Activated gamma-delta T cell (primary cell): ENCODE measurements around the gene HAPLN1.
"Not testable (repeated sequence)": the region's sequence is repeated elsewhere in the genome, so short reads cannot be mapped to it uniquely, and the experiment has no call there.

Experiments used
- DNase-seq: peaks from one replicate; lab custom pipeline; 2025; lab: John Stamatoyannopoulos, UW
- total RNA-seq, 2 donors: gene quantifications; one replicate each; lab custom pipeline; 2026; lab: John Stamatoyannopoulos, UW

Gene HAPLN1
- 0 reads per million in 2 donors for total RNA-seq

DNA sequence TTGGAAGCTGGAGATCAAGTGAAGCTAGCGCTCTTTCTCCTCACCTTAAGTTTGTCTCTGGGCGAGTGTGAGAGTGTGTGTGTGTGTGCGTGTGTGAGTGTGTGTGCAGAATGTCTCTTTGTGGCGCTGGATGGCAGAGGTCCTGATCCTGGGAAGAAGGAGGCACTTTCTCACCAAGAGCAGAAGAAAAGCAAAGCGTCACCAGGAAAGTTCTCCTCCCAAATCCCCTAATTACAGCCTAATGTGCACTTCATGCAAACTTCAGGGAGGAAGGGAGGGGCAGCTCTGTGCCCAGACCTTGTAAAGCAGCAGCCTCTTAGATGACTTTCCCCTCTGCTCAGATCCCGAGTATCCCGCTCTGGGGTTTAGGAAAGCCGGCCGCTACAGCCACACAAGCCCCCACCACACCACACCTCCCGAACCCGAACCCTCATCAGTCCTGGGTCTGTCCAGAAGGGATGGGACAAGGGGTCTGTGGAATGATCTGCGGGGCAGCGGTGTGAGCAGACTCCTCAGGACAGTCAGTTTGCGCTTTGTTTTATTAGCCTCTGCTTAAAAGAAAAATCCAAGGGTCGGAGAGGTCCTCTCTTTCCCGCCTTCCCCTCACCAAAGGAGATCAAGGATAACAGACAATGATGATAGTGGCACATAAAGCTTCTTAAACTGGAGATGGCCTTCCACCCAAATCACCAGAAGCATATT lies at the start of gene HAPLN1:
Gene HAPLN1 (minus strand): TSS at position 20 of the 702 bp plus-strand sequence. CDS start 47,332 bp downstream, outside the sequence.
- DNase-seq: no peak

DNA sequence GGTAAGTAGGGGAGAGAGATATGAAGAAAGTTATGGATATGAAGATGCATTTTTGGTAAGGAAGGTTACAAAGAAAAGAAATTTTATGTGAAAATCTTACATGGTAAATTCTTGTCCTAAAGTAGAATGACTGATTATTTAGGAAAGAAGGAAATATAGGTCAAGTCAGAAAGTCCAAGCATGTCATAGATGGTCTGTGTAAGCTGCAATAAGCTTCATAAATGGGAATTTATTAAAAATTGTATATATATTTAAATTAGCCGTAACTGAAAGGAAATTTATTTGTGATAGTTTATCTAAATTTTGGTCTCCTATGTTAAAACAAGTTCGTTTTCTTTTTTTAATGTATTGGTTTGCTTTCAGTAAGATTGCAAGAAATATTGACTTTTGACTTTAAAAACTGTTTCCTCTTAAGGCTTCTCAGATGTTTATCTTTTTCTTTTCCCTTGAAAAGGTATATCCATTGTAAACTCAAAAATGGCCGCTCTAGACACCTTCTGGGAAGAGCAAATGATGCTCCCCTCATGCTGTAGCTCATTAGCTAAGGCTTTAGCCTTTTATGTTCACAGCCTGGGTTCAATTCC lies 46.8 kb upstream of the HAPLN1 start:
- DNase-seq: no peak

GRCh38 chr5:83764101-83764500 lies 43.4 kb upstream of the HAPLN1 start:
- DNase-seq: no peak

- no peak for DNase-seq
Observed at GRCh38 chr5:83760579-83760978, 39.9 kb upstream of the HAPLN1 start.

- no peak for DNase-seq
Observed at GRCh38 chr5:83752700-83753099, 32.0 kb upstream of the HAPLN1 start.

DNA sequence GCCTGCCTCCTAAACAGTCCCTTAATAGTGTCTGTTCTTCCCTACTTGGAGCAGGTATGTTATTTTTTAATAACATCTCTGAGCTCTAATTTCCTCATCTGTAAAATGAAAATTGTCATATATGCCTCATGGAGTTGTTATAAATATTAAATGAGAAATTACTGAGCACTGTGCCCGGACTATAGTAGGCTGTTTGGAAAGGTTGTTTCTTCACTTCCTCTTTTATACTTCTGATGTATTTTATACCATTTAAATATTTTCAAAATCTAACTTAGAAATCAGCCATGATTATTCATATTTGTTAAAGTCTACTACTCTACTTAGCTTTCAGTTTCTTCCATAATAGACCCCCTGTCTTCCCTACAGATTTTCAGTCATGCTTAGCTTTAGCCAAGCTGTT lies 30.5 kb upstream of the HAPLN1 start:
- no peak for DNase-seq

DNA sequence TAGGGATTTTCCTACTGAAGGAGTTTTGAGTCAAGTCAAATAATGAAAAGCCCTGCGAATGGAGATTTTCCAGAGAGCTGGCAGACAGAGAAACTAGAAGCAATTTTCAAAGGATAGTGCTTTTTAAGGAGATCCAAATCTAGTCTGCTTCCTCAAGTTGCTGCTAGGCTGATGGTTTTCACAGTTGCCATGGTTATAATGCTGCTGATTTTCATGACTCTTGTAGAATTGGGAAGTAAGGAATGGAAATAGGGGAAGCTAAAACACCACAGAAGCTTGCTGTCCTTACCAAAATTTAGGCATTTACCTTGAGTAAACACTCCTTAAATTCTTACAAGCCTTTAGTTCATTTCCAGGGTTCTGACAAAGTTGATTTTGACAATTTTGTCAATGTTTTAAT lies 30.1 kb upstream of the HAPLN1 start:
- no peak for DNase-seq

GRCh38 chr5:83745816-83746215 lies 25.2 kb upstream of the HAPLN1 start:
- no peak for DNase-seq

- DNase-seq: no peak
Observed at GRCh38 chr5:83744821-83745220, 24.2 kb upstream of the HAPLN1 start.

- no peak for DNase-seq
Observed at GRCh38 chr5:83742089-83742488, 21.4 kb upstream of the HAPLN1 start.

DNA sequence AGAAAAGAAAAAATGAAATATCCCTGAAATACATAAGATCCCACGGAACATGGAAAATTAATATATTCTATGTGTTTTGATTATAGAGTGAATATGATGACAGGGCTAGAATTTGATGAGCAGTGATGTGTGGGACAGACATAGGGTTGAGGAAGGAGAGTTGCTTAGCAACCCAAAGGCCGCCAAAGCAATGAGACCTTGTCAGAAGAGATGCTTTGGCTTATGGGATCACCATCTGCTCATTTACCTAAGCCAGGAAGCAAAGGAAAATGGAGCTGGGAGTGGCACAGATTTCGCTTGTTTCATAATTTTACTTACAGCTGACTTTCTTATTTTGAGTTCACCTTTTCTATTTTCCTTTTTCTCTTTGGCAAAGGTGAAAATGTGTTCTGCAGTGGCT lies 20.9 kb upstream of the HAPLN1 start:
- no peak for DNase-seq

GRCh38 chr5:83740741-83741140 lies 20.1 kb upstream of the HAPLN1 start:
- no peak for DNase-seq

GRCh38 chr5:83736169-83736568 lies 15.5 kb upstream of the HAPLN1 start:
- DNase-seq: not testable (repeated sequence)

DNA sequence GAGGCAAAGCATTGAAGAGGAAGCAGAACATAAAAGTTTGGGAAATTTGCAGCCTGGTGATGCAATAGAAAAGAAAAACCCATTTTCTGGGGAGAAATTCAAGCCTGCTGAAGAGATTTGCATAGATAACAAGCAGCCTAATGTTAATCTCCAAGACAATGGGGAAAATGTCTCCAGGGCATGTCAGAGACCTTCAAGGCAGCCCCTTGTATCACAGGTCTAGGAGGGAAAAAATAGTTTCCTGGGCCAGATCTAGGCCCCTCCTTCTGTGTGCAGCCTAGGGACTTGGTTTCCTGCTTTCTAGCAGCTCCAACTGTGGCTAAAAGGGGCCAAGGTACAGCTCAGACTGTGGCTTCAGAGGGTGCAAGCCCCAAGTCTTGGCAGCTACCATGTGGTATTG lies 14.4 kb upstream of the HAPLN1 start:
- DNase-seq: not testable (repeated sequence)

GRCh38 chr5:83731638-83732037 lies 11.0 kb upstream of the HAPLN1 start:
- no peak for DNase-seq

DNA sequence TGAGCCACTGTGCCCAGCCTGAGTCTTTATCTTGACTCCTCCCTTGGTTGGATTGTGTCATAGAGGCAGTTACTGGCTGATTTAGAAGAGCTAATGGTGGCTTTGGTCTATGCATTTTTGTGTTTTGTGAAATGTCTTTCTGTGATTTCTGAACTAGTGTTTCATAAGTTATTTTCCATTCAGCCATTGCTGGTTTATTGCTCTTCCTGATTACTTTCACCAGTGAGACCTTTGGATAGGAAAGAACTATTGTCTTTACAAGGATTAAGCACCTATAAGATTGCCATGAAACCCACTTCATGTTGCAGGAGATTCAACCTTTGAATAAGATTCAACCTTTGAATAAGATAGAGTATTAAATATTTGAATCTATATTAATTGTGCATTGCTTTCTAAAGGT lies 8.7 kb upstream of the HAPLN1 start:
- no peak for DNase-seq

GRCh38 chr5:83726912-83727311 lies 6.3 kb upstream of the HAPLN1 start:
- DNase-seq: no peak

DNA sequence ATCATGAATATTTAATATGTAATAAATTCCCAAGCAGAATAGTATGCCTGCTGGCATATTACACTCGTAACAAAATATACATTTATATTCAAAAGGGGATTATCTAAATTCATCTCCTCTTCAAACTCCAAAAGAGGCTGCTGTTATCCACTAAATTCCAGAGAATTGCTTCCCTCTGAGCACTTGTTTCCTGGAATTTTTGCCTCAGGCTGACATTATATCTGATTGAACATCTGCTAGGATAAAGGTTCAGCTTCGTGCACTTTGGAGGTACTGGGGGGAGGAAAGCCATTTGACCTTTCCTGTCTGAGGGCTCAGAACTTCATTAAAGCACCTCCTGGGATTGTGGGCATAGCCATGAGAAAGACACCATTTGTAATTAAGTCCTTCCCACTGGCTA lies 4.3 kb upstream of the HAPLN1 start:
- DNase-seq: no peak

DNA sequence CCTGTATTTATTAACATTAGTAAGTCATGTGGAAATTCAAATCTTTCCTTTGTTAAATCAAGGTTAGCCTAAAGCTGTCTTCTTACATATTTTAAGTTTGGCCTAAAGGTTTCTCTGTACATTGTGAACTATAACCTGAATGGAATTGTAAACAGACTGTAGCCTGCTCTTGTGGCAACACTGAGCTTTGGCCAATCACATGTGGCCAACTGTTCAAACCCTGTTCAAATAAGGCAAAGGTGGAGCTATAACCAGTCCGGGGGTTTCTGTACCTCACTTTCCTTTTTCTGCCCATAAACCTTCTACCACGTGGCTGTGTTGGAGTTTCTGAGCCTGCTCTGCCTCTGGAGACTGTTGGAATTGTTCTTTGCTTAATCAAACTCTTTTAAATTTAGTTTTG lies 3.3 kb upstream of the HAPLN1 start:
- DNase-seq: no peak

DNA sequence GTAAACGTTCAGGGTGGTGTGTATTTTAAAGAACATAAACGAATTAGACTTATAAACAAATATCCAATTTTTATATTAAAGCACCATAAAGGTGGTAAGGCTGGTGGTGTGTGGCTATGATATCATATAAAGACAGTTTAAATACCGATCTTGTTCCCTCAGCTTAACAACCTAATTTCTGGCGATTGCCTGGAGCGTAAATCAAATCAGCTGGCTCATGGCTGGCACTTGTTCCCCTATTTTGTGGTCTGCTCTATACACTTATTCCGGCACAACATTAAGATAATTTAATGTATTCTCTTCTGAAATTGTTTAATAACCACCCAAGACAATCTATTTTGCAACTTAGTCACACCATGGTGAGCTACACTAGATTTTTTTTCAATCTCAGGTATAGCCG lies 2.4 kb upstream of the HAPLN1 start:
- DNase-seq: no peak

- no peak for DNase-seq
Observed at GRCh38 chr5:83721953-83722901, 1.6 kb upstream of the HAPLN1 start.

DNA sequence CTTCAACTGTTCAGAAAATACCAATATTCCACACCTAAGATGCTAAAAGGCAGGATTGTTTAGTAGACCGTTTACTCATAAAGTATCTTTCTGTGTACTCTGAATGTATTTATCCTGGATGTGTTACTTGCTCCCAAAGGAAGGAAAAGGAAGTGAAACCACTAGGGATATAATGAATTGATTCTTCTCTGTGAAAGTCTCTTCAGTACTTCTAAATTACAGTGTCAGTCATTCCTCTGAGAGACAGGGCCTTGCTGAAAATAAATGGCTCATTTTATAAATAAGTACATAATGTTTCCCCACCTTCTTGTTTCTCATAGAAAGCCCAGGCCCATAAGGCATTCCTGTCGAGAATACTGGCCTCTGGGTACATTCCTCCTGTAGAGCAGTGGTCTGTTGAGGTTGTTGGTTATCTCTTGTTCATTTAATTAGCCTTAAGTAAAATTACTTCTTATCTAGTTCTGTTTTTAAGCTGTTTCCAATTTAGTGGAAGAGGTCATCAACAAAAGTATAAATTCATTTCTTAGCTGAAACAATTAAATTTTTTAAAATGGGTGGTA lies 1.6 kb downstream of the HAPLN1 start:
- no peak for DNase-seq
